Measurements from ENCODE around the gene ADGRD2. TPM values are rescaled to one million over a fixed set of nuclear protein-coding genes. Genes with fewer than 3 reads are reported as not detected.

ADGRD2 gene
- total RNA-seq, 1 experiment from 2014 or later = not detected

DNA sequence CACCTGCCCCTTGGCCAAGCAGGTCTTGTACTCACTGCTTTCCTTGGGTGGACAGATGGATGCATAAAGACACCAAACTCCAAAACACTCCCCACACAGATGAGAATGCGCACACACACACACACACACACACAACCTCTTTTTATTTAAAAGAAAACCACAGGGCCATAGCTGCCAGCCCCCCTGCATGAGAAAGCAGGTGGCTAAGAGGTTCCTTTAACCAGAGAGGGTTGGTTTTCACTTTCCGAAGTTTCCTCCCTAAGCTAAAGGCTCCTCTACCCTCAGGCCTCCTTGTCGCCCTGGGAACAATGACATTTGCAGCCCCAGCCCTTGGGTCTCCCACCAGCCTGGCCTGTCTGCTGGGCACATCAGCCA lies 45.8 kb downstream of the ADGRD2 start:
- intact Hi-C loops (cut with micrococcal nuclease; ENCODE audit: unreplicated experiment) = no loop called here
- TF ChIP-seq, protein P1, sequence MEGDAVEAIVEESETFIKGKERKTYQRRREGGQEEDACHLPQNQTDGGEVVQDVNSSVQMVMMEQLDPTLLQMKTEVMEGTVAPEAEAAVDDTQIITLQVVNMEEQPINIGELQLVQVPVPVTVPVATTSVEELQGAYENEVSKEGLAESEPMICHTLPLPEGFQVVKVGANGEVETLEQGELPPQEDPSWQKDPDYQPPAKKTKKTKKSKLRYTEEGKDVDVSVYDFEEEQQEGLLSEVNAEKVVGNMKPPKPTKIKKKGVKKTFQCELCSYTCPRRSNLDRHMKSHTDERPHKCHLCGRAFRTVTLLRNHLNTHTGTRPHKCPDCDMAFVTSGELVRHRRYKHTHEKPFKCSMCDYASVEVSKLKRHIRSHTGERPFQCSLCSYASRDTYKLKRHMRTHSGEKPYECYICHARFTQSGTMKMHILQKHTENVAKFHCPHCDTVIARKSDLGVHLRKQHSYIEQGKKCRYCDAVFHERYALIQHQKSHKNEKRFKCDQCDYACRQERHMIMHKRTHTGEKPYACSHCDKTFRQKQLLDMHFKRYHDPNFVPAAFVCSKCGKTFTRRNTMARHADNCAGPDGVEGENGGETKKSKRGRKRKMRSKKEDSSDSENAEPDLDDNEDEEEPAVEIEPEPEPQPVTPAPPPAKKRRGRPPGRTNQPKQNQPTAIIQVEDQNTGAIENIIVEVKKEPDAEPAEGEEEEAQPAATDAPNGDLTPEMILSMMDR (conservative IDR thresholded peaks at IDR 0.05; ENCODE audit: low read depth, low read length) = no peak
- no peak for TF ChIP-seq EZH2 (IDR thresholded peaks at IDR 0.05; ENCODE audit: borderline replicate concordance, low read depth, low read length, poor library complexity, severe bottlenecking)

DNA sequence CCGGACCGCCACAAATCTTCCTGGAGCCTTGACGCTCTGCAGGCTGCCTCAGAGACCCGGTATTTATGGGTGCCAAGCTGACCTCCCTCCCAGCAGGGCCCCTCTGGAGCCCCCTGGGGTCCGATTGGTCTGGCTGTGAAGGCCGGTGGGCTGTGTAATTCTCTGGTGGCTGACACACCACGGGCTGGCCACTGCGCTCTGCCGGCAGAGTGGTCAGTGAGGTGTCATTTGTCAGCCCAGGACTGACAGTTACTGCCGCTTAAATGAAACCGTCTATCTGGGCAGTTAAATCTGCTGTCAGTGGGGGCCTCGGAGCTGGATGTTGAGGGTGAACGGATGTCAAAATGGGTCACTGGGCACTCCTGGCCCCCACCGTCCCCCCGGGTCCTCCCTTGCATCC lies 46.2 kb downstream of the ADGRD2 start:
- peaks cover 6% of the 10 kb centered on the region for H3K27me3 ChIP-seq (replicated peaks; ENCODE audit: insufficient read depth, low read depth, low read length, poor library complexity)
- H3K36me3 ChIP-seq (ENCODE audit: insufficient read depth, low read length, poor library complexity, severe bottlenecking) = no peaks in the 10 kb centered on the region
- H3K27ac ChIP-seq (ENCODE audit: low read depth, low read length, poor library complexity, severe bottlenecking) = no peak overlapping the region
- ChIA-PET CTCF (no interaction called here), POLR2A (ENCODE audit: low non-redundant PET) (no interaction called here)
- H3K4me1 ChIP-seq (ENCODE audit: insufficient read depth, low read length, poor library complexity, severe bottlenecking) = no peaks in the 10 kb centered on the region
- no peaks in the 10 kb centered on the region for H3K9me3 ChIP-seq (ENCODE audit: low read depth, low read length, poor library complexity, severe bottlenecking)
- intact Hi-C loops (cut with micrococcal nuclease; ENCODE audit: unreplicated experiment) = no loop called here
- DNase-seq (ENCODE audit: low spot score) = no peak
- BruUV-seq (replicated peaks) = no TSS peak
- TF ChIP-seq EZH2 (IDR thresholded peaks at IDR 0.05; ENCODE audit: borderline replicate concordance, low read depth, low read length, poor library complexity, severe bottlenecking) = no peak
- TF ChIP-seq, protein P1 (conservative IDR thresholded peaks at IDR 0.05; ENCODE audit: low read depth, low read length) = no peak
- H3K4me3 ChIP-seq (ENCODE audit: low read depth, low read length, poor library complexity, severe bottlenecking) = no peak overlapping the region

More for the DNA sequence above, 45.8 kb downstream of the ADGRD2 start:
- Histone ChIP-seq H3K4me3 (ENCODE audit: low read depth, low read length, poor library complexity, severe bottlenecking) (no peak overlapping the region), H3K9me3 (ENCODE audit: low read depth, low read length, poor library complexity, severe bottlenecking) (no peaks in the 10 kb centered on the region), H3K27ac (ENCODE audit: low read depth, low read length, poor library complexity, severe bottlenecking) (no peak overlapping the region), H3K27me3 (replicated peaks; ENCODE audit: insufficient read depth, low read depth, low read length, poor library complexity) (peaks cover 2% of the 10 kb centered on the region), H3K36me3 (ENCODE audit: insufficient read depth, low read length, poor library complexity, severe bottlenecking) (no peaks in the 10 kb centered on the region), H3K4me1 (ENCODE audit: insufficient read depth, low read length, poor library complexity, severe bottlenecking) (no peaks in the 10 kb centered on the region)
- no peak for DNase-seq (ENCODE audit: low spot score)
- no TSS peak for BruUV-seq (replicated peaks)
- ChIA-PET POLR2A (ENCODE audit: low non-redundant PET) (no interaction called here), CTCF (no interaction called here)

DNA sequence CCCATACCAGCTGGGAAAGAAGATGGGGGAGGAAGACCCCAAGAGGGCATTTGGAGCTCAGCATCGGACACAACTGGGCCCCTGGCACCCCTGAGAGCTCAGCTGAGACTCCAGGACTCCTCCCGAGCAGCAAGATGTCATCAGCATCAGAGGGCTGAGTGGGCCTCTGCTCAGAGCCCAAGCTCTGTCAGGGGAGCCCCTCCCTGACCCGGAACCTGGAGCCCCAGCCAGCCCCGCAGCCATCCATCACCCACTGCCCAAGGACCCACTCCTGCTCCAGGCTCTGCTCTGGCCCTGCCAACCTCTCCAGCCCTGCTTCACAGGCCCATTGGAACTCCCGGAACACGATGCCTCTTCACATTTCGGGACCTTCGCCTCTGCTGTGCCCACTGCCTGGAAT lies 47.2 kb downstream of the ADGRD2 start:
- TF ChIP-seq EZH2 (IDR thresholded peaks at IDR 0.05; ENCODE audit: borderline replicate concordance, low read depth, low read length, poor library complexity, severe bottlenecking) = no peak
- TF ChIP-seq, protein P1 (conservative IDR thresholded peaks at IDR 0.05; ENCODE audit: low read depth, low read length) = no peak
- intact Hi-C loops (cut with micrococcal nuclease; ENCODE audit: unreplicated experiment) = no loop called here
- H3K36me3 ChIP-seq (ENCODE audit: insufficient read depth, low read length, poor library complexity, severe bottlenecking) = no peaks in the 10 kb centered on the region
- no peak overlapping the region for H3K4me3 ChIP-seq (ENCODE audit: low read depth, low read length, poor library complexity, severe bottlenecking)
- no TSS peak for BruUV-seq (replicated peaks)
- H3K27ac ChIP-seq (ENCODE audit: low read depth, low read length, poor library complexity, severe bottlenecking) = no peak overlapping the region
- H3K27me3 ChIP-seq (replicated peaks; ENCODE audit: insufficient read depth, low read depth, low read length, poor library complexity) = peaks cover 16% of the 10 kb centered on the region
- H3K4me1 ChIP-seq (ENCODE audit: insufficient read depth, low read length, poor library complexity, severe bottlenecking) = no peaks in the 10 kb centered on the region
- DNase-seq (ENCODE audit: low spot score) = no peak
- CTCF ChIA-PET = no interaction called here
- H3K9me3 ChIP-seq (ENCODE audit: low read depth, low read length, poor library complexity, severe bottlenecking) = no peaks in the 10 kb centered on the region
- POLR2A ChIA-PET (ENCODE audit: low non-redundant PET) = no interaction called here

All from A673 (cell line).